ENCODE results near the gene KIFAP3. TPM values are rescaled to one million over a fixed set of nuclear protein-coding genes. Genes with fewer than 3 reads are reported as not detected.

KIFAP3 gene
- total RNA-seq, 6 experiments from 2014 or later: 5.9 to 9.2 (median 8.0) TPM

DNA sequence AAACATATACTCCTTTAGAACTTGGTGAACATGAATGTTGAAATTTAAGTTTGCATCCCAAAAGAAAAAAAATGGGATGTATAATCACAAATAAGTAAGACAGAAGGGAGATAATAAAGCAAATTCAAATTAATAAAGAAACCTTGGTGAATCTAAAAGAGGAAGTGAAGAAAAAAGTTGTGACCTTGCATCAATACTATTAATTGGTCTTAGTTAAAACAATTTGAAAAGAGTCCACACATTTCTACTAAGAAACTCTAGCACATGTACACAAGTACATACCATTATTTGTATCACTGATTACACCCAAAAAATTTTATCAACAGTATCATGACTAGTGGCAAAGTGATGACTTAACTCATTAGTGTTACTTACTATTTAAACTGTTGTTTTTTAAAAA is 100.4 kb downstream of the KIFAP3 start:
- Histone ChIP-seq H3K36me3 (no peaks in the 10 kb centered on the region), H3K4me3 (no peak overlapping the region)
- TF ChIP-seq POLR2A (IDR thresholded peaks at IDR 0.05): no peak
- no peak for TF ChIP-seq CTCF (IDR thresholded peaks at IDR 0.05)

DNA sequence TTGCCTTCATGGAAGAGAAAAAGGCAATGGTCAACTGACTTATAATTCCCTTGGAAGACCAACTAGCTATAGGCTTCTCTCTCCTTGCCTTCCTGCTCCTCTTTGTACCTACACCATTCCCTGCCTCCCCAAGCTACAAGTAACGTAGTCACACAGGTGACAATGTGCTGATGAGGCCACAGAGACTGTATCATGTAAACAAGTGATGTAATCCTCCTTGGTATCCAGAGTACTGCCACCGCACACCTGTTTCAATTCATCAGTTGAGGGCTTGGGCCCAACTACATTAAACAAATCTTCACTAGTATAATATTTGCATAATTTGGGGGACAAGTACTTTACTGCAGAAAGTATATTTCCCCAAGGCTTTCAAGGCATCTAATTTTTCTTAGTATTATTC is 104.4 kb downstream of the KIFAP3 start:
- Histone ChIP-seq H3K36me3 (no peaks in the 10 kb centered on the region), H3K9me3 (no peaks in the 10 kb centered on the region), H3K4me3 (no peak overlapping the region), H3K4me1 (no peaks in the 10 kb centered on the region), H3K27ac (no peak overlapping the region), H3K27me3 (no peaks in the 10 kb centered on the region)
- intact Hi-C loops (cut with DNase I): no loop called here
- ATAC-seq: no peak
- WGBS (ENCODE audit: insufficient coverage, low coverage, low lambda C conversion rate, missing lambda C conversion rate): 100% methylated on average over 2 of the region's 2 CpGs
- DNase-seq: no peak
- TF ChIP-seq CTCF (IDR thresholded peaks at IDR 0.05) (no peak), POLR2A (IDR thresholded peaks at IDR 0.05) (no peak)

More for the DNA sequence above, 100.4 kb downstream of the KIFAP3 start:
- intact Hi-C loops (cut with DNase I): no loop called here
- ATAC-seq: no peak
- Histone ChIP-seq H3K27me3 (no peaks in the 10 kb centered on the region), H3K4me1 (no peaks in the 10 kb centered on the region), H3K9me3 (no peaks in the 10 kb centered on the region), H3K27ac (no peak overlapping the region)
- no peak for DNase-seq

DNA sequence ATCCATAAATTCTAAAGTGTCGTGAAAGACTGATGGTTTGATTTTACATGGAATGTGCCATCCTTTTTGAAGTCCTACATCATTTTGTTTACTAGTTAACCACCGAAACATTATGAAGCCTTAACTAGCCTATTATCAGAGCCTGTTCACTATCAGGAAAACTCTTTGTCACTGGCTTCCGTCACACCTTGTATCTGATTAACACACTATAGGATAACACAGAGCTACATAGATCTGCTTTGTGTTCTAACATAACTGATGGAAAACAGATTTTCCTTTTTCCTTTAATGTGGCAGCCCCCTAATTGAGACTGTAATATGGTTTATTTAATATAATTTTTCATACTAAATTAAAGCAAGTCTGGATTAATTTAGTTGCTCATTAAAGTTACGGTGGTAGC is 106.3 kb downstream of the KIFAP3 start:
- no peak overlapping the region for H3K27ac ChIP-seq
- TF ChIP-seq CTCF (IDR thresholded peaks at IDR 0.05) (no peak), POLR2A (IDR thresholded peaks at IDR 0.05) (no peak)
- no peaks in the 10 kb centered on the region for H3K4me1 ChIP-seq
- DNase-seq (no peak), ATAC-seq (no peak)
- intact Hi-C loops (cut with DNase I): no loop called here
- H3K4me3 ChIP-seq: no peak overlapping the region
- no peaks in the 10 kb centered on the region for H3K36me3 ChIP-seq
- H3K27me3 ChIP-seq: no peaks in the 10 kb centered on the region
- H3K9me3 ChIP-seq: no peaks in the 10 kb centered on the region
- WGBS (ENCODE audit: insufficient coverage, low coverage, low lambda C conversion rate, missing lambda C conversion rate): 79% methylated on average over 4 of the region's 4 CpGs

GRCh38 chr1:169964206-169964605 is 110.3 kb downstream of the KIFAP3 start:
- no peak overlapping the region for H3K4me3 ChIP-seq
- H3K9me3 ChIP-seq: no peaks in the 10 kb centered on the region
- H3K27ac ChIP-seq: no peak overlapping the region
- 95% methylated on average over 4 of the region's 4 CpGs for WGBS (ENCODE audit: insufficient coverage, low coverage, low lambda C conversion rate, missing lambda C conversion rate)
- intact Hi-C loops (cut with DNase I): no loop called here
- H3K4me1 ChIP-seq: no peaks in the 10 kb centered on the region
- peaks cover 0 to 4% (median 0%) of the 10 kb centered on the region in 4 donors for H3K36me3 ChIP-seq
- H3K27me3 ChIP-seq: no peaks in the 10 kb centered on the region
- no peak for DNase-seq
- ATAC-seq: no peak
- no peak for TF ChIP-seq POLR2A (IDR thresholded peaks at IDR 0.05)
- no peak for TF ChIP-seq CTCF (IDR thresholded peaks at IDR 0.05)

- no peak overlapping the region for H3K27ac ChIP-seq
- H3K4me1 ChIP-seq: no peaks in the 10 kb centered on the region
- DNase-seq (no peak), ATAC-seq (no peak)
- H3K4me3 ChIP-seq: no peak overlapping the region
- H3K9me3 ChIP-seq: no peaks in the 10 kb centered on the region
- H3K36me3 ChIP-seq: peaks cover 0 to 4% (median 0%) of the 10 kb centered on the region in 4 donors
- H3K27me3 ChIP-seq: no peaks in the 10 kb centered on the region
- intact Hi-C loops (cut with DNase I): no loop called here
- TF ChIP-seq CTCF (IDR thresholded peaks at IDR 0.05) (no peak), POLR2A (IDR thresholded peaks at IDR 0.05) (no peak)
Observed at GRCh38 chr1:169959686-169960085, 114.8 kb downstream of the KIFAP3 start.
